HTR-8/SVneo (cell line): ENCODE data around the gene C2CD4C.
"Not testable (repeated sequence)": the region's sequence is repeated elsewhere in the genome, so short reads cannot be mapped to it uniquely, and the experiment has no call there.

Experiments used
- DNase-seq: peaks from one replicate; pipeline ENCODE4 v3.0.0; 2011; ENCODE audit warnings: low spot score, mixed read lengths; ENCODE audit not compliant: insufficient read length
- FAIRE-seq: peaks from 2 replicates; lab custom pipeline; 2011; peaks lifted over from hg19 to GRCh38; lab: Jason Lieb, UNC

C2CD4C gene

GRCh38 chr19:418761-419671 is 10.1 kb upstream of the C2CD4C start:
- DNase-seq (no peak), FAIRE-seq (no peak)

GRCh38 chr19:416416-416815 is 7.5 kb upstream of the C2CD4C start:
- FAIRE-seq (no peak), DNase-seq (no peak)

GRCh38 chr19:415292-415691 is 6.3 kb upstream of the C2CD4C start:
- DNase-seq (no peak), FAIRE-seq (peak; percentile 40)

- DNase-seq (no peak), FAIRE-seq (no peak)
Observed at GRCh38 chr19:413756-414420, 4.9 kb upstream of the C2CD4C start.

- DNase-seq (no peak), FAIRE-seq (no peak)
Observed at GRCh38 chr19:412356-413355, 3.7 kb upstream of the C2CD4C start.

GRCh38 chr19:411723-412355 is 2.9 kb upstream of the C2CD4C start:
- DNase-seq, result no peak
- FAIRE-seq, result no peak

GRCh38 chr19:411121-411722 is 2.3 kb upstream of the C2CD4C start:
- not testable (repeated sequence) for DNase-seq, FAIRE-seq

GRCh38 chr19:410243-410781 is 1.4 kb upstream of the C2CD4C start:
- FAIRE-seq (no peak), DNase-seq (no peak)

GRCh38 chr19:409516-410242 is 732 bp upstream of the C2CD4C start:
- no peak for DNase-seq
- no peak for FAIRE-seq

GRCh38 chr19:408441-408901 is 476 bp downstream of the C2CD4C start:
- FAIRE-seq, result no peak
- peak; percentile 63 for DNase-seq

GRCh38 chr19:407511-408440 is 1.2 kb downstream of the C2CD4C start:
- FAIRE-seq, result no peak
- DNase-seq, result no peak

GRCh38 chr19:406971-407510 is 1.9 kb downstream of the C2CD4C start:
- DNase-seq (no peak), FAIRE-seq (no peak)

GRCh38 chr19:406135-406781 is 2.7 kb downstream of the C2CD4C start:
- DNase-seq (no peak), FAIRE-seq (no peak)

GRCh38 chr19:405121-405965 is 3.6 kb downstream of the C2CD4C start:
- FAIRE-seq (no peak), DNase-seq (no peak)

GRCh38 chr19:403221-404027 is 5.5 kb downstream of the C2CD4C start:
- FAIRE-seq (no peak), DNase-seq (no peak)
